ENCODE measurements around the gene AVEN.

DNA sequence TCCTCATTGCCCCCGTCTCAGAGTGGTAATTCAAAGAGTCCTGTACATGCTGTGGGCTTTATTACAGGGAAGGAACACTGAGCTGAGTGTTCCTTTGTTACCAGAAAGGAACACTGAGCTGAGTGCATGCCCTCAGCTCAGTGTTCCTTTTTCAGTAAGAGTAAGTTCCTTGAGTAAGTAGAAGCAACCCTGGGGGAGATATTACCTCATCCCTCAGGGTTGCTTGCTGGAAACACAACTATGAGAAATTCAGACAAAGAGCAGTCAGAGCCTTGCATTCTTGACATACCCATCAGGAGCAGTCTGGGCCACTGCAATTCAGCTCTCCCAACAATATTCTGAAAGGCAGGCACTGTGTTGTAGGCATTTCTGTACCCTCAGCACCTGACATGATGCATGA, 53.7 kb downstream of the AVEN start:
- TF ChIP-seq, protein P1, sequence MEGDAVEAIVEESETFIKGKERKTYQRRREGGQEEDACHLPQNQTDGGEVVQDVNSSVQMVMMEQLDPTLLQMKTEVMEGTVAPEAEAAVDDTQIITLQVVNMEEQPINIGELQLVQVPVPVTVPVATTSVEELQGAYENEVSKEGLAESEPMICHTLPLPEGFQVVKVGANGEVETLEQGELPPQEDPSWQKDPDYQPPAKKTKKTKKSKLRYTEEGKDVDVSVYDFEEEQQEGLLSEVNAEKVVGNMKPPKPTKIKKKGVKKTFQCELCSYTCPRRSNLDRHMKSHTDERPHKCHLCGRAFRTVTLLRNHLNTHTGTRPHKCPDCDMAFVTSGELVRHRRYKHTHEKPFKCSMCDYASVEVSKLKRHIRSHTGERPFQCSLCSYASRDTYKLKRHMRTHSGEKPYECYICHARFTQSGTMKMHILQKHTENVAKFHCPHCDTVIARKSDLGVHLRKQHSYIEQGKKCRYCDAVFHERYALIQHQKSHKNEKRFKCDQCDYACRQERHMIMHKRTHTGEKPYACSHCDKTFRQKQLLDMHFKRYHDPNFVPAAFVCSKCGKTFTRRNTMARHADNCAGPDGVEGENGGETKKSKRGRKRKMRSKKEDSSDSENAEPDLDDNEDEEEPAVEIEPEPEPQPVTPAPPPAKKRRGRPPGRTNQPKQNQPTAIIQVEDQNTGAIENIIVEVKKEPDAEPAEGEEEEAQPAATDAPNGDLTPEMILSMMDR (IDR thresholded peaks at IDR 0.05): no peak
- TF ChIP-seq POLR2A (IDR thresholded peaks at IDR 0.05): no peak

Measured in heart left ventricle (tissue), 13 donors.